ENCODE measurements around the gene CADM1. TPM values are rescaled to one million over a fixed set of nuclear protein-coding genes. Genes with fewer than 3 reads are reported as not detected.

Gene CADM1
- total RNA-seq (2021; ENCODE audit: unreplicated experiment) (0.79 TPM), Bru-seq, nascent RNA (percentile 0 among the genes with signal in this experiment), BruChase-seq, experiment 1, labeled RNA remaining after a 6-hour chase (percentile 0 among the genes with signal in this experiment), BruChase-seq, experiment 2, labeled RNA remaining after a 2-hour chase (not detected)
- polyA plus RNA-seq (2012), result not detected in 2 replicates
- long read RNA-seq, result 0 reads

- RAD21 ChIA-PET (ENCODE audit: low non-redundant PET in 1 of 2, low total read pairs in 2 of 2, uncharacterized antibody in 2 of 2, unreplicated experiment in 2 of 2), result no interaction called here
- Histone ChIP-seq H3K4me3 (replicated peaks in 1 of 2; ENCODE audit: low read depth in 1 of 2, low read length in 2 of 2) (no peak within 1 kb of the TSS), H3K27me3 (ENCODE audit: insufficient read depth, low read length) (no peaks in the 10 kb centered on the region), H2AFZ (ENCODE audit: low read depth, low read length, poor library complexity, severe bottlenecking) (no peak within 1 kb of the TSS), H3K9ac (ENCODE audit: low read length) (no peak within 1 kb of the TSS), H3K9me2 (ENCODE audit: insufficient read depth) (no peaks in the 10 kb centered on the region), H3K4me2 (ENCODE audit: low read length) (no peak within 1 kb of the TSS), H3K36me3 (ENCODE audit: control insufficient read depth in 1 of 2, insufficient read depth in 2 of 2, low read length in 2 of 2) (no peaks in the 10 kb centered on the region), H3K4me1 (ENCODE audit: control insufficient read depth in 1 of 2, insufficient read depth in 2 of 2, low read length in 2 of 2) (no peaks in the 10 kb centered on the region), H3K79me2 (ENCODE audit: insufficient read depth, low read length) (no peaks in the 10 kb centered on the region), H3K27ac (ENCODE audit: low read depth, low read length) (no peak within 1 kb of the TSS), H4K20me1 (ENCODE audit: insufficient read depth) (no peaks in the 10 kb centered on the region), H3K9me3 (ENCODE audit: control insufficient read depth in 1 of 2, insufficient read depth in 1 of 2, low read depth in 1 of 2, low read length in 2 of 2) (peaks cover 0 to 4% of the 10 kb centered on the region in 2 experiments; a peak in 2 of 4 replicates)
- ATAC-seq (no peak), DNase-seq (ENCODE audit: low read depth, low spot score) (no peak)
- TF ChIP-seq EZH2 (IDR thresholded peaks at IDR 0.05) (no peak), CEBPB (IDR thresholded peaks at IDR 0.05; ENCODE audit: low read depth) (no peak), YY1 (IDR thresholded peaks at IDR 0.05; ENCODE audit: extremely low read depth, insufficient replicate concordance, low read depth, low read length) (no peak)
- no TSS peak for BruUV-seq (replicated peaks)
- intact Hi-C loops (cut with micrococcal nuclease), result no loop called here
- CTCF ChIA-PET, result no interaction called here
- POLR2A ChIA-PET, result no interaction called here
These were observed at the start of gene CADM1 for GRCh38 chr11:115504276-115505158. Gene CADM1 (minus strand): TSS chr11:115504415.

- no peak overlapping the region for H3K9ac ChIP-seq (ENCODE audit: low read length)
- ATAC-seq (no peak), DNase-seq (ENCODE audit: low read depth, low spot score) (no peak)
- BruUV-seq (replicated peaks), result no TSS peak
- H3K9me3 ChIP-seq (ENCODE audit: control insufficient read depth in 1 of 2, insufficient read depth in 1 of 2, low read depth in 1 of 2, low read length in 2 of 2), result peaks cover 0 to 19% of the 10 kb centered on the region in 2 experiments; a peak in 1 of 4 replicates
- no peak for TF ChIP-seq ELF1 (IDR thresholded peaks at IDR 0.05; ENCODE audit: borderline replicate concordance, low read depth)
- no peak for TF ChIP-seq CBX3 (IDR thresholded peaks at IDR 0.05; ENCODE audit: low read depth)
- no peak for TF ChIP-seq EGR1 (IDR thresholded peaks at IDR 0.05; ENCODE audit: low read depth)
- TF ChIP-seq YY1 (IDR thresholded peaks at IDR 0.05; ENCODE audit: extremely low read depth, insufficient replicate concordance, low read depth, low read length), result no peak
- TF ChIP-seq EZH2phosphoT487 (IDR thresholded peaks at IDR 0.05; ENCODE audit: borderline replicate concordance), result no peak
- no peak for TF ChIP-seq MAX (IDR thresholded peaks at IDR 0.05)
- TF ChIP-seq RAD21 (IDR thresholded peaks at IDR 0.05; ENCODE audit: low read depth), result no peak
- no peak for TF ChIP-seq ZNF274 (IDR thresholded peaks at IDR 0.05; ENCODE audit: low read depth, low read length)
- no peak for TF ChIP-seq ATF3 (IDR thresholded peaks at IDR 0.05)
- TF ChIP-seq FOSL1 (IDR thresholded peaks at IDR 0.05; ENCODE audit: low read depth), result no peak
- no peaks in the 10 kb centered on the region for H3K36me3 ChIP-seq (ENCODE audit: control insufficient read depth in 1 of 2, insufficient read depth in 2 of 2, low read length in 2 of 2)
- H3K79me2 ChIP-seq (ENCODE audit: insufficient read depth, low read length), result no peaks in the 10 kb centered on the region
- no peak overlapping the region for H2AFZ ChIP-seq (ENCODE audit: low read depth, low read length, poor library complexity, severe bottlenecking)
- no peaks in the 10 kb centered on the region for H3K9me2 ChIP-seq (ENCODE audit: insufficient read depth)
- POLR2A ChIA-PET, result no interaction called here
- CTCF ChIA-PET, result no interaction called here
- RAD21 ChIA-PET (ENCODE audit: low non-redundant PET in 1 of 2, low total read pairs in 2 of 2, uncharacterized antibody in 2 of 2, unreplicated experiment in 2 of 2), result no interaction called here
- intact Hi-C loops (cut with micrococcal nuclease), result no loop called here
- H3K27me3 ChIP-seq (ENCODE audit: insufficient read depth, low read length), result no peaks in the 10 kb centered on the region
- no peak overlapping the region for H3K4me2 ChIP-seq (ENCODE audit: low read length)
- no peak overlapping the region for H3K27ac ChIP-seq (ENCODE audit: low read depth, low read length)
- no peak overlapping the region for H3K4me3 ChIP-seq (replicated peaks in 1 of 2; ENCODE audit: low read depth in 1 of 2, low read length in 2 of 2)
- no peaks in the 10 kb centered on the region for H4K20me1 ChIP-seq (ENCODE audit: insufficient read depth)
- no peaks in the 10 kb centered on the region for H3K4me1 ChIP-seq (ENCODE audit: control insufficient read depth in 1 of 2, insufficient read depth in 2 of 2, low read length in 2 of 2)
These were observed 48.7 kb upstream of the CADM1 start for GRCh38 chr11:115552773-115553438.

Data from HCT116 (cell line).